ENCODE measurements around the gene LRMDA.
"Not testable (repeated sequence)": the region's sequence is repeated elsewhere in the genome, so short reads cannot be mapped to it uniquely, and the experiment has no call there.

Gene LRMDA

GRCh38 chr10:75617485-75618155 lies 186.2 kb downstream of the LRMDA start:
- DNase-seq, result no peak

- DNase-seq, result no peak
Observed at GRCh38 chr10:75619635-75620034, 188.2 kb downstream of the LRMDA start.

DNA sequence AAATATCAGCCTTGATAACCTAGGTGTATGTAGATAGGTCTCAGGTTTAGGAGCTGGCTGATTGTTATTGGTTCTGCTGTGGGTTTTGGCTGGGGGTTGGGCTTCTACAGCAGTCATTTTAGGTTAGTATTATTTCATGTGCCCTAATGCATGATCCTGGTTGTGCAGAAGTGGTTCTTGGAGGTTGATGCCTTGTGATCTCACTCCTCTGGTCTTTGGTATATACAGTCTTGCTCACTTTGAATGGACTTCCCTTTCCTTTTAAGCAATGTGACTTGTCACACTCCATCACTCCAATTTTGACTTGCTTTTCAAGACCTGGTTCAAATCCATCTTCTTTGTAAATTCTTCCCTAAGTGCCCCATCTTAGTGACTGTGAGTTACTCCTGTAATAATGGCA lies 188.9 kb downstream of the LRMDA start:
- DNase-seq, result no peak

- not testable (repeated sequence) for DNase-seq
Observed at GRCh38 chr10:75621003-75621402, 189.6 kb downstream of the LRMDA start.

DNA sequence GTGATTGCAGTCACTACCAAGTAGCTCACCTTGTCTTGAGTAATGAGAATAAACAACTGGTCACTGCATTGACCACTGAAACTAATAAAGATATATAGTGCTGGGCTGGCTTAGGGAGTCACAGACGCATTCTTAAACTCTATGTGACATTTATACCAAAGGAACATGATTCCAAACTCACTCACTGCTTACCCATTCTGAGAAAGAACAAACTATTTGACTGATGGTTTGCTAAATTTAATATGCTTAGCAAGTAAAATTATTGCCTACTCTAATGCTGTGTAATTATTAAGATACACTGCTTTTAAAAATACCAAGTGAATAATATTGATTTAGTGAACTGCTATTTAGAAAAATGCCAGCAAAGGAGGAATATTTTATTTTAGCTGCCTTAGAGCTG lies 191.1 kb downstream of the LRMDA start:
- DNase-seq, result no peak

- no peak for DNase-seq
Observed at GRCh38 chr10:75623310-75624093, 192.1 kb downstream of the LRMDA start.

DNA sequence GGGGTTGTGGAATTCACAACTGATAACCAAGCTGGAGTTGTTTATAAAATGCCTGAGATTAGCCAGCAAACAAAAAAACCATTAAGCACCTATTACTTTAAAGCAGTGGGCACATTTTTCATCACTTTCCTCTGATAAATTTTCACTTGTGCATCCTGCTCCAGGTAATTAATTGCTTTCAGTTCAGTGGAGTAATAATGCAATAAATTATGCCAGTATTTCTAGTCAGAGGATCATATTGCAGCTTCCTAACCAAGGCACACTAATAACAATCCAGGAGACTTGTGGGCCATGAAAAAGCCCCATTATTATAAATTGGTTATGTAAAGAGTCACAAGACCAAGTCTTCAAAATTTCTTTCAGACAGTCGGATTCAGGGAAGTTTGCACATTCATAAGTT lies 193.2 kb downstream of the LRMDA start:
- DNase-seq, result no peak

DNA sequence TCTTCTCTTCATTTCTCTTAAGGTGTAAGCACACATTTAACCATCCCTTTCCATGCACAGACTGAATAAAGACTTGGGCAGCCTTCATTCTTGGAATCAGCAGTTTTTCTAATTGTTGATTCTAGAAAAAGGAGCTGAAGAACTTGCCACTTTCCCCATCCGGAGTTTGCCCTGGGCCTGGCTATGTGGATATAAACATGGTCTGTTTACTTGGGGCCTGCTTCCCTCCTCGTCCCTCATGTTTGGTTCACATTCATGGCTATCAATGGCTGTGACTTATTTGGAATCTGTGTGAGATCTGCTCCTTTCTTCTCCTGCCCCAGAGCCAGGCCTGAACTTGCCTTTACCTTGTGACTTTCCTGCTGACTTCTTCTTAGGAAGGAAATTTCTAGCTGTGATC lies 199.3 kb downstream of the LRMDA start:
- DNase-seq, result no peak

DNA sequence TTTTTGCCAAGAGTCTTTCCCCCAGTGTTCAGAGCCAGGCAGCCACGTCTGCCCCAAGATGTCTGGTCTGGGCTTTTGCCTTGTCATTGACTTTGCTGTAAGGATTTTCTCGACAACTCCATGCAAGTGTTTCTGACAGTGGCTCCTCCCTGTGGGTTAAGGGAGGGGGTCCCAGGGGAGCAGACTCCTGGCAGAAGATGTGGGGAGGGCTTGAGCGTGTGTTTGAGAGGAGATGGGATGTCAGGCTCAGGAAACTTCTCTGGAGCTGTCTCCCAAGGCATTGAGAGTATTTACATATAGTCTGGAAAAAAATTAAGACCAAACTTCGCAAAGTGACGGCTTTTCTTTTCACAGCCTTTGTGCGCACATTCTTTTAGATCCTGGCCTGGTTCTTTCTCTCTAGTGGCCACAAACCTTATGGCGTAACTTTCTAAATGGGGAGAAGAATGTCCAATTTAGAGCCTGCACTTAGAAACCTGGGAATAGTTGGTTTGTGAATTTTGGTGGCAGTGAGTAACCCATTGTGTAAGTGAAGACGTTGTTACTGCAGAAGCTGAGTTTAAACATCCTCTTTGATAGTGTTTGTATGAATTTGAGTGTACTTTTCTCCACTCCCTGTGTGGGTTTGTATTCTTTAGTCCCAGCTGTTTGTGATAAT lies 201.5 kb downstream of the LRMDA start:
- no peak for DNase-seq

DNA sequence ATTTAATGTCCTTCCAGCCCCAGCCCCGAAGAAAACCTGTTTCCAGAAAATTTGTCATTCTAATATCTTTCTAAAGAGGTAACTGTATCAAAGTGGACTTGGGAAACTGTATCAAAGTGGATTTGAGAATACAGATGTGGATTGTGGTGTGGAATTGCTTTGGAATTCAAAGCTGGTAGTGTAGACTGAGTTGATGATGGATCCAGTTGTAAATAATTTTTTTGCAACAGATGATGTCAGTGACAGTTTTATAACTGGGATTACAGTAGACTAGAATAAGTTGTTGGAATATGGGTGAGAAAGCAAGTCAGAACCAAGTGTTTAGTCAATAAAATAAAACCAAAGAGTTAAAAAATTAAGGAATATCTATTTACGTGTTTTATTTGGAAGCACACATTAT lies 202.1 kb downstream of the LRMDA start:
- no peak for DNase-seq

DNA sequence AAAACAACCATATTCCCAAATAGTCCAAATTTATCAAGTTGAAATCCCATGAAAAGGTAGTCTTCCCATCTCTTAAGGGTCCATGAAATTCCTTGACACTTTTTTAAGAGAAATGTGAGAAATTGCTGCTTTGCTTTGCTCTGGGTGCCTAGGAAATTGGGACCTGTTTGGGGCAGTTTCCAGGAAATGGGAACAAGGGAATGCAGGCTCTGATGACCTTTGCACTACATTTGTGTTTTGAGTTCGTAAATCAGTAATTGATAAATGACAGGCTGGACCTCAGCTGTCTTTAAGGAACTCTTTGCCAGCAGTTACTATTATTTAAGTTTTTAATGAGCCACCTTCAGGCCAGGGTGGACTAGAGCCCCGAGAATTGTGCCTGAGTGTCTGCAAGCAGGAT lies 203.5 kb downstream of the LRMDA start:
- no peak for DNase-seq

- no peak for DNase-seq
Observed at GRCh38 chr10:75638752-75639151, 207.3 kb downstream of the LRMDA start.

GRCh38 chr10:75639736-75640135 lies 208.3 kb downstream of the LRMDA start:
- DNase-seq, result no peak

DNA sequence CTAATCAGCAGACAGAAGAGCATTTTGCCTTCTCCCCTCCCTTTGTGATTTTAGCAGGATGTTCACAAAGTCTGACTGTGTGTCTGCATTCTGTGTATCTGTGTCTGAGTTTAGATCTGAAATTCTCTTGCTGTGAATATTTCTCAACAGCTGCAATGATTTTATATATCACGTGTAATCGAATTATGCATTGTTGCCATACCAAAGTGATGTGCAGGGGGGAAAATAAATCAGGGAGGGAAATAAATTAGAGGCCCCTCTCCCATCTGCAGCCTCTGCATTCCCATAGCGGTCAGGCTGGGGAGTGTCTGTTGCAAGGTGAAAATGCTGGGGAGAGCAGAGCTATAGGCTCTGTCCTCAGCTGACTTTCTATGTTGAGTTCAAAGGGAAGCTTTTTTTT lies 209.0 kb downstream of the LRMDA start:
- DNase-seq, result no peak

GRCh38 chr10:75640803-75641202 lies 209.4 kb downstream of the LRMDA start:
- no peak for DNase-seq

DNA sequence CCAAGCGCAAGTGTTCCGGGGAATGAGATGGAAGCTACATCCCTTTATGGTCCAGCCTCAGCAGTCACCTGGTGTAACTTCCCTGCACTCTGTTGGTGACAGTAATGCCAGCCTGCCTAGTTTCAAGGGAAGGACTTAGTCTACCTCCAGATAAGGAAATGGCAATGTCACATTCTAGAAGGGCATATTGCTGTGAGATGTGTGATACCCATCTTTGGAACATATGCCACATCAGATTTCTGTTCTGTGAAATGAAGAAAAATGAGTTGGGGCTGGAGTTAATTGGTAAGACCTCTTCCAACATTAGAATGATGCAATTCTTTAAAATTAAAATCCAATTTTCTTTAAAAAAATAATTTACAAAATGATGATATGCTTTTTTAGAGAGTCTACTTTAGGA lies 212.0 kb downstream of the LRMDA start:
- no peak for DNase-seq

DNA sequence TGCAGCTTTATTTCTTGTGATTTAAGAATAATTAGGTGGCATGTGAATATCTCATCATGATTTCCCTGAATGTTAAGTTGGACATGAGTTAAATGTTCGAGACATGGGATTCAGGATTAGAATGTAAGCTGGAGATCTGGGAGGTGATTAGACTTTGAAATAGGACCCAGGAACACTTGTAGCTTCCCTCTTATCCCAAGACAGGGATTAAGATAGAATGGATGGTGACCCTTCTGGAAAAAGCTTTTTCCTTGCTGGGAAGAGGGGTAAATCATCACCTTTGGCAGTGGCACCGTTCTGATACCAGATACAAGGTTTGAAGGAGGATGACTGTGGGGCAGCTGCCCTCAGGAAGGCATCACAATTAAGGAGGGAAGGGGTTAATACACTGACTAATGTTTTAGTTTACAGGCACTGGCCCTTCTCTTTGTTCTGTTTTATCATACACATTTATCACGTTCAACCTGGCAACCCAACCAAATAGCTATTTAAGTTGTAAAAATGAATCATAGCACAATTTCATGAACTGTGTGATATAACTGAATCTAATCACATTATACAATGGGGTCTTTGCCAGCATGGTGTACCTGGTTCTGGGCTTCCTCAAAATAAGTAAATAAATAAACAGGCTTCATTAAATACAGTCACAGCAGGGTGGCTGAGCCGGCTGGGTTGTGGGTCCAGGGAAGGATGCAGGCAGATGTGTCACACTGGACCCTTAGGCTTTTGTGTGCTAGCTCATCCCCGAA lies 212.7 kb downstream of the LRMDA start:
- DNase-seq, result no peak

DNA sequence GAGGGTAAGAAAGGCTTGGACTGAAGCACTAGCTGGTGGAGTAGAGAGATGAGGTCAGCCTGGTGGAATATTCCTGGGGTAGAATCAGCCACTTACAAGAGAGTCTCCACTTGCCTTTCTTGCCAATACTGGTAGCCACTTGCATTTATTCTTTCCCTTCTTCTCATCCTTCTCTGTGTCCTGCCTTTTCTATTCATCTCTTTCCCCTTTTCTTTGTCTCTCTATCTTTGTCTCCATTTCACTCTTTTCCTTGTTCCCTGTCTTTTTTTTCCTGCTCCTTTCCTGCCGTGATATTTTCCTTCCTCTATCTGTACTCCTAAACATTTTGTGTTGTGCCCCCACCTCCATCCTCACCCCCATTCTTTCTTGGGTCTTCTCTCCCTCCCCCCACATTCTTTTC lies 214.3 kb downstream of the LRMDA start:
- DNase-seq, result no peak

DNA sequence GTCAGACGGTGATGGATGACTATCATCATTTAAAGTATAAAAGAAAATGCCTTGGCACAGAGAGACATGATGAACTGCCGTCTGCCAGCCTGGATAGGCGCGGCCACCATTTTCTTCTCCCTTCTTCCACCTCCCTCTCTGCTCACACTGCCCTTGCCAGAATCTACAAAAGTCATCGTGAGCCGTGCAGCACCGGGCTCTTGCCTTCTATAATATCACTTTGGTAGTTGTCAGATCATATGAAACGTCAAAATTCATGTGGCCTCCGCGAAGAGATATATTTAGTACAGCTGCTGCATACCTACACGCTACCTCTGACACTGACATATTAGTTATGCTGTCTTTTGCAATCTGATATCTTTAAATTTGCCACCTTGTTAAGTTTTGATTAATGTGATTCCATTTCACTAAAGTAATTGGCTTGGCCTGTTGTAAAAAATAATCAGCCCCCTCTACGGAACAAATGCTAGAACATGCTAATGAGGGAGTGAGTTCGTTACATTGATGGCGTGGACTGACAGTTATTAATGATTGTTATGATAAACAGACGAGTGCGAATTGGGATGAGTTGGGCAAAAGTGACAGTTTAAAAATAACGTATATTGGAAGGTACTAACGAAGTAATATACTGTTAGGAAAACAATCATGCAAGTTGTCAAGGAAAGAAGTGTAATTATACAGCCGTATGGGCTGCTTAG lies 214.9 kb downstream of the LRMDA start:
- DNase-seq, result no peak

DNA sequence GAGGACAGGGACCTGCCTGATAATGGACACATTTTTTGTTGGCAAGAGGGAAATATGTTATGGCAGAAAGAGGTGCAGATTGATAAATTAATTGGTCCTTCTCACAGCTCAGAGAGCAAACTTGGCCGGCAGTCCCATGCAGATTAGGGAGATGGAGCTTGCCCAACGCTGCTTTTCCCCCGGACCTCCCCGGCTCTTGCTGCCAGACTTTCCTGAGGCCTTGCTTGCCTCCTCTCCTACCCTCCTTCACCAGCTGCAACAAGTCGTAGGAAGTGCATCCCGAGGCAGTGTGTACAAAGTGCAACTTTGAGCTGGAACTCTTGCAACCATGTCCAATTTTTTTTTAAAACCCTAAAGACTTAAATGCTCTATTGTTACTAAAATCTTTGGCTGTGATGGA lies 215.5 kb downstream of the LRMDA start:
- no peak for DNase-seq

DNA sequence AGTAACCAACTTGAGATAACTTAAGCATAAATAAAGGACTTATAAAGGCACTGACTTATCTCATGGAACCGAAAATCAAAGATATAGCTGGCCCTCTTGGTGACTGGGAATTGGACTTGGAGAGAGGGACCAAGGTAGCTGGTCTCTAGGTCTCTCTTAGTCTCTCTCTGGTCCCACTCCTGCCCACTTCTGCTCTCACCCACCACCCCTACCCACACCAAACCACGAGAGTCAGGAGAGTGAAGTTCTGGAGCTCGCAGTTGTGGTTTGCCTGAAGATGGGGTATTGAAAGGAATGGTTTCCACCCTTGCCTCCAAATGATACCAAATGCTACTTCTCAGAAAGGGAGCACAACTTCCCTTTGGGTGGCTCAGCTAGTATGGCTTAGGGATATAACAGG lies 216.3 kb downstream of the LRMDA start:
- no peak for DNase-seq

DNA sequence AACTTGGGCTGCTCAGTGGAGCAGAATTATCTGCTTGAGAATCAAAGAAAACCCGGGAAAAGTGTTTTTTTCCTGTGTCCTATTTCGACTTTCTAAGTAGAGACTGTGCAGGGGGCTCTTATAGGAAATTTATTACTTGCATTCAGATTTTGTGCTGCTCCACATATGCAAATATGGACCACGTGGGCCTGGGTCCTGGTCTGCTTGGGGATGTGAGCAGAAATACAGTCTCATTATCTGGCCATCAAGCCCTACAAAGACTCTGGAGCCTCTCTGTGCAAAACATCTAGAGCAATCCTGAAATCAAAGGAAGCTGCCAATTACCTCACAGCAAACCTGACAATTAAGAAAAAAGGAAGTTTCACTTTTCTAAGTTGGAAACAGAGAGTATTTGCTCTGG lies 216.9 kb downstream of the LRMDA start:
- no peak for DNase-seq

DNA sequence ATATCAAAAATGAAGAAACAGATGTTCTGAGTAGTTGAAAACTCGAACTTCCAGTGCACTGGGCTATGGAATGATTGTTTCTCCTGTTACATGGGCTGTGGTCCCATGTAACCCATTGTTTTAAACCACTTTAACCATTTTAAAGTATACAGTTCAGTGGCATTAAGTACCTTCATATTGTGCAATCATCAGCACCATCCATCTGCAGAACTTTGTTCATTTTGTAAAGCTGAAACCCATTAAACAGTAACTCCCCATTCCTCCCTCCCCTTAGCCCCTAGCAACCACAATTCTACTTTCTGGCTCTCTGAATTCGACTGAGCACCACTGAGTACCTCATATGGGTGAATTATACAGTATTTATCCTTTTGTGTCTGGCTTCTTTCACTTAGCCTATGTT lies 217.4 kb downstream of the LRMDA start:
- no peak for DNase-seq

Measured in GDM1 (cell line).